Stimulated activated CD8-positive, alpha-beta memory T cell treated with anti-CD3 and anti-CD28 coated beads, Interleukin-12 subunit alpha, Interleukin-12 subunit beta, amount 100 ng/mL, for 1 hour (primary cell): Measurements from ENCODE around the gene TNS3.

Experiments used
- DNase-seq: peaks from one replicate; pipeline ENCODE4 v3.0.0-alpha.2; 2020; ENCODE audit warnings: low read depth

Gene TNS3

DNA sequence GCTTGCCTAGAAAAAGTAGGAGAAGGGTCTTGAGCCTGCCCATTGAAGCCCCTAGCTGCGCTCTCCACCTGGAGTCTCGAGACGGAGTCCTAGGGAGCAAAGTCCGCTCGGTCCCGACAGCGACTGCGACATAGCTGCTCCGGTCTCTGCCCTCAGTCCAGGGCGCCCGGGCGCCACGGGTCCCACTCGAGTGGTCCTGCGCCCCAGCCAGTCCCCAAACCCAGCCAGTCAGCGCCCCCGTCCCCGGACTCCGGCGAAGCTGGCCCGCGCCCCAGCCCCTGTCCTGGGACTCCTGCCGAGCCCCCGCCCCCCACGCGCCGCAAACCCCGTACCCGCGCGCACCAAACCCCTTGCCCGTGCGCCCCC, 490 bp downstream of the TNS3 start:
- DNase-seq: no peak

DNA sequence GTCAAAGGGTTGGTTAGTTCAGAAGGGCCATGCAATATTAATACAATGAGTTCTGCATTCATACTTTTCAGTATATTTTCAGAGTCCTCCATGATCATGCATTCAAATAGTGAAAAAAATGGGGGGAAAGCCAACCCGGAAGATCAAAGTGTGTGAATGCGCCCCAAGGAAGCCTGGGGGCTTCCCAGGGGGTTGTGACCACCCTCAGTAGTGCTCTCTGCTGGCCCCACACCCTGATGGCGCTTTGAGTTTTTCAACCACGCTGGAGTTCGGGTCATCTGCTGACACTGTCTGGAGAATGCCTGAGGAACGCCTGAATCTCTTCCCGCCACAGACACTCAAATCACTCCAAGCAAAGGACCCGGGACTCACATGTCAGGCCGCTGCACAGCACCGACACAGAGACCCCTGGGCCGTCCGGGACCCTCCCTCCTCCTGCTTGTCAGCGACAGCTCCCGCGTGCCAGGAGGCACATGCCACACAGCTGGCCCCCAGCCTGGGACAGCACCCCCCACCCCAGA, 1.0 kb downstream of the TNS3 start:
- DNase-seq: no peak

DNA sequence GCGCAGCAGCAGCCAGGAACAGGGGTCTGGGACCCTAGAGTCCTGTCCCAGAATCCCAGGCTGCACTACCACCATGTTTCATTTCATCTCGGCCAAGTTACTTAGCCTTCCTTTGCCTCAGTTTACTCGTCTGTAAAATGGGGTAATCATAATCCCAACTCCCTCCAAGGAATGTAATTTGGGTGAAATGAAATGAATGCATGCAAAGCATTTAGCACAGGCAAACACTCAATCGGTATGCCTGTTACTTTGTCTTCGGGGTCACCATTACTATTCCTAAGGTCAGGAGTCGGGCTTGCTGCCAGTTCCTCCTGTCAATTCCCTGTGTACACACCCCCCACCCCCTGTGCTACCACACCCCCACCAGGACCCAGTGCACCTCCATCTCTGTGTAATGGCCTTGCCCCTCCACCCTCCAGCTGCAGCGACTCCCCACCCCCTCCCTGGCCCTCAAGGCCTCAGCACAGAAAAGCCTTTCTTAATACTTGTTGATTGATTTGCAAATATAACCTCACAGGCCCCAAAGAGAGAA, 1.7 kb downstream of the TNS3 start:
- DNase-seq: no peak

DNA sequence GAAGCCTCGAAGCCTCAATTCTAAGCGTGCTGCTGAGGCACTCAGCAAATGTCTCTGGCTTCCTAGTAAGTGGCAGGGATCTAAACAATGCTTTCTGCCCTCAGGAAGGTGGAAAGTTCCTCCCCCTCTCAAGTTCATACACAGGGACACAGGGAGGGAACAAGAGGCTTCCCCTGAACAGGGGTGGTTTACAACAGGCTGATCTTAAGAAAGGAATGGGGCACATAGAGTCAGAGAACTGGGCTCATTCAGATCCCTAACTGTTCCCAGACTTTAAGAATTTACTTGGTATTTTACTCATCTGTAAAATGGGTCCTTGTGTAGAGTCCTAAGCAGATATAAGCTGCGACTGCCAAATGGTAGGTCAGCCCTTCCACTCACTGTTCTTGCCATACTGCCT, 2.5 kb downstream of the TNS3 start:
- DNase-seq: no peak

DNA sequence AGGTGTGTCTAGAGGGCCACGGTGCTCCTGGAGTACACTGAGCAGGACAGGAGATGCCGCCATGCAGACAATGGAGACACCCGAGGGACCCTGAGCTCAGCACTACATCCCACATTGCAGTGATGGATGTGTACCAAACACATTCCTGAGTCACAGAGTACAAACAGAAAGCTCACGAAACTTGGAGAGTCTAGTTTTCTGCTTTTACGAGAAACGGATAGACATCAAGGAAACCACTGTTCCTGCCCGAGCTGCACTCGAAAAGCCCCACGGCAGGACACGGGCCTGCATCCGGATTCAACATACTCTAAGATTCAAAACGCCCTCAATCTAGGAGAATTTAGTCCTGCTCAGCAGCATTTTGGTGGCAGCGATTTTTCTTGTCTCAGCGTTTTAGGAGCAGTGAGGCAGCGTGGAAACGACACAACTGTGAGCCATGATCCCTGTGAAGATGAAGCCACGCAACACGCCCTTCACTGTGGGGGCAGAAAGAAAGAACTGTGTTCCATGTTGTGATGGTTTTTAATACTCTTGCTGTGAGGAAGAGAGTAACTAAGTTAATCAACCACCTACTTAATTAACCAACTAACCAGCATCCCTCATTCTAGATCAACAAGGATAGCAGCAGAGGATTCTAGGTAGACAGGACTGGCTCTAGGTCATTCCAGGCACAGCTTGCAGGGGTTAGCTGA, 3.2 kb downstream of the TNS3 start:
- DNase-seq: no peak

DNA sequence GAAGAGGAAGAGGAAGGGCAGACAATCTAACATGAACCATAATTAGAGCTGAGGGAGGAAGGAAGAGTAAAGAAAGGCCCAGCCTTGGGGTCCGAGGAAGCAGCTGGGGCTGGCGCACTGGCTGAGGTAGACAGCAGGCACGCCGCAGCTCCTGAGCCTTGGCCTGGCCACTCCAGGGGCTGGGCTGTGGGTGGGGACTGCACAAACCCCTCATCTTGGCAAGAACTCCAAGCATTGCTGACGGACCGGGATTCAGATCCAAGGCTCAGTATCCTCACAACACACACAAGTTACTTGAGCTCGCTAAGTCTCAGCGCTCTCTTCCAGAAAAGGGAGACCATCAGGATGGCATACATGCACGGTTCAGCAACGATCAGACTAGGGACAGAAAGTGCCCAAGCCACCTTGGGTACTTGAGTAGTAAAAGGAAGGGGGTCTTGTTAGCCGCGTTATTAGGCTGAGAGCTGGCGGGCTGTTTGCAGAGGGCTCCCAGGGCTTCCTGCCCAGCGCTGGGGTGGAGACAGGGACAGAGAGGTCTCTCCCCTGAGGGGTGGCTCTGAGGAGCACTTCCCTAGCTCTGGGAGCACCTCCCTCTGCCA, 4.5 kb downstream of the TNS3 start:
- no peak for DNase-seq

DNA sequence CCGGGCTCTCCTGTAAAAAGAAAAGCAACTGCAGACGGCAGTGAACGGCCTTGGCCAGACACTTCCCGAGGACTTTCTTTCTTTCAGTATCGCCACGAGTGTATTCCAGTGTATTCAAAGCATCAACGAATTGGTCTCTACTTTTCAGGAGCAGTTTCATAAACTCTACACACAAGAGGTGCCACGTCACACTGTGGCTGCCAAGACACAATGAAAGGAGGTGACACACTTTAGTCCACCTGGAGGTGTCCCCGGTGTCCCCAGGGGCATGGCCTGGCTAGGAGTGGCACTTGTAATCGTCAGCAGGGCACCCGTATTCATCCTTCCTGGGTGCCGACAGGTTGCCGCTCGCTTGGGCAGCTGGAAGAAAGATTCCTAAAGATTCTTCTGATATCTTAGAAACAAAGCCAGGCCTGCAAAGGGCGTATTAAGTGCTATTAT, 5.0 kb downstream of the TNS3 start:
- DNase-seq: no peak

DNA sequence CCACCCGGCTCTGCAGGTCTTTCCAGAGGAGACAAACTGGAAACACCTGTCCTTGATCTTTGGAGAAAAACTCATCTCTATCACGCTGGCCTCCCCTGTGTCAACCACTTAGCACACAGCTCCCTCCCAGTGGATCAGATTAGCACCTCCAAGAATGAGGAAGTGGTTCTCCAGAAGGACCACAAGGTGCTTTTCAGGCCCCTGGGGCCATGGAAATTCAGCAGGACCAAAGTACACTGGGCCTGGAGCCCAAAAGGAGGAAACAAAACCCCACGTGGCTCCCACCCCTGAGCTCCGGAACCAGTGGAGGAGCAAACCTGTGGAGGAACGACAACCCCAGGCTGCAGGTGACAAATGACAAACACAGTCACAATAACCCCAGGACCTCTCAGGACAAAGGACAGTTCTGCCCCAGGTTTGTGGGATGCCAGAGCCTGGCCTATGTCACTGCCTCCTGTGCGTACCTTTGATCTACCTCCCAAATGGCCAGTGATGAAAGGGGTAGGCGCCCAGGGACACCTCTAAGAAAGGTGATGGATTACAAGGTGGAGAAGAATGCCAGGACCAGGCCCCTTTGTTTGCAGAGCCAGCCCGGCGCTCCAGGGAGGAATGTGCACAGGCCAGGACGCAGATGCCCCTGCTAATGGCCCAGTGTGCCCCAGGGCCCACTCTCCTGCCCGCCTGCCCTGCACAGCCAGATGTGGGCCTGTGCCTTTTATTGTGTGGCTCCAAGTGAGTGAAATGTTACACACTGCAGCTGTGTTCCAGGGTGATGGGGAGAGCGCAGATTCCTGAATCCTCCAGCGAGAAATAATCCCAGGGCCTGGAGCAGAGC, 5.7 kb downstream of the TNS3 start:
- no peak for DNase-seq

DNA sequence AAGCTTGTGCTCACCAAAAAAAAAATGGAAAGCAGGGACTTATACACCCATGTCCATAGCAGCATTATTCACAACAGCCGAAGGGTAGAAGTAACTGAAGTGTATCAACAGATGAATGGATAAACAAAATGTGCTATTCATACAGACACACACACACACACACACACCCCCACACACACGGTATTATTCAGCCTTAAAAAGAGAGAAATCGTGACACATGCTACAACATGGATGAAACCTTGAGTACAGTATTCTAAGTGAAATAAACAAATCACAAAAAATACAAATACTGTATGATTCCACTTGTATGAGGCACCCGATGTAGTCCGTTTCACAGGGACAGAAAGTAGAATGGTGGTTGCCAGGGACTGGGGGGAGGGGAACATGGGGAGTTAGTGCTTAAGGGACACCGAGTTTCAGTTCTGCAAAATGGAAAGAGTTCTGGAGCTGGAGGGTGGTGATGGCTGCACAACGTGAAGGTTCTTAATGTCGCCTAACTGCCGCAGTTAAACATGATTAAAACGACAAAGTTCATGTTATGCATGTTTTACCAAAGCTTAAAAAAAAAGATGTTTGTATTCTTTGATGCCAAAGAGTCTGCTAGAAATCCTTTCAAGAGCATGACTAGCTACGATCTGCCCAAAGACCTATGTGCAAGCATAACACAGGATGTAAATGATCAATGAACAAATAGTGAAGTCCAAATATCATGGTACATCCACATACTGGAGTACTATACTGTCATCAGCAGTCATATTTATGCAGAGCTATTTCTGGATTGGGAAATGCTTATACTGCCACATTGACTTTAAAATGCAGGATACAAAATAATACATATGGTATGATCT, 7.2 kb downstream of the TNS3 start:
- DNase-seq: no peak

DNA sequence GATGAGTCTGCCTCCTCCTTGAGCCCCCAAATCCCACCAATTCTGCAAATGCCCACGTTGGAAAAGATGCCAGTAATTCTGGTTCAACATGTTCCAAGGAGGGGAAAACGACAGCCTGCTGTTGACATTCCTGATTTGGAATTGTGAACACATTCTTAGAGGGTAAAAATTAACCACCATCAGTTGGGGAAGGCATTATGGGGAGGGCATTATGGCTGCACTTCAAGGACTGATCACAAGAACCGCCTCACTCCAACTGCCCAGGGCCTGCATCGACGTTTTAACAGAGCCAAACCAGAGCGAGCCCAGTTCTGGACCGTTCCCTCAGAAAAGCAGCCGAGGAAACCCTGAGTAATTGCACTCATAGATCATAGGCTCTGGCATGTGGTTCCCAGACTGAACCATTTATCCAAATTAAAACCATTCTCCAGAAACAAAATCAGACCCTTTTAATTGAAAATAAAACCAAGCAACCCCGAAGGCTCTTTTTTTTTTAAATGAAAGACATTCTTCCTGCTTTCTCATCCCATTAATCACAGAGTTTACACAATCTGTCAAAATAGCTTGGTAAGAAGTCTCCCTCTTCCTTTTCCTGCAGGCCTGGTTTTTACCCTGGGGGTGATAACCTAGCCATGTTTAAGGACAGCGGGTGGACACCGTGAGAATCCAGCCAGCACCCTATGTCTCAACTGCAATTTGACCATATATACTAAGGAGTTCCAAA, 8.0 kb downstream of the TNS3 start:
- DNase-seq: no peak

DNA sequence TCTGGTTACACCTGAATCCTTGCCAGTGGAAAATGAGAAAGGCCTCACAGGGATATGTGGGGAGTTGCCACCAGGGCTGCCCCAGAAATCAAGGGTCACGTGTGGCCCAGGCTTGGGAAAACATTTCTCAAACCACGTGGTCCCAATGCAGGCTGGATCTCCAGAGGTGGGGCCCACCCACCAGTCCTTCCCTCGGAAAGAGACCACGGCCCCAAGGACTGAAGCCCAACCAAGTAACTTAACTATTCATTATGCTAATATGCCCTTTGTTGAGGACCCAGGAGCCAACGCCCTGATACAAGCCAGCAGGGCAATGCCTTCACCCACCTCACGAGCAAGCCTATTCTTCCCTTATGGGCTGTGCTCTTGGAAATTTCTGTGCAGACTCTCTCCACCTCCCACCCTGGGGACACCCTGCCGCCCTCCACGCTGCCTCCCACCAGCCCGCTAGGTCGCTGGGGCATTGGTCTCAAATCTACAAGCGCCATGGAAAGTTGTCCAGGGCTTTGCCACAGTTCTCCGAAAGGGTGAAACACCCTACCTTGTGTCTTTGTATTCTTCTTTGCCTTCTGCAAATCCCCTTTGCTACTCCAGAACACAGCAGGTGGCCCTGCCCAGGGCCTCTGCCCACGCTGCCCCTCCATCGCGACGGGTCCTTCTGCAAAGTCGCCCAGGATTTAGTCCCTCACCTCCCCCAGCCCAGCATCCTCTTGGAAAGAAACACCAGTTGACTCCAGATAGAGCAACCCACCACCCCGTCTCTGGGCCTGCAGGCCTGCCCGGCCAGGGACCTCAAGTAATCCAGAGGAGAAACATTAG, 8.8 kb downstream of the TNS3 start:
- DNase-seq: no peak

DNA sequence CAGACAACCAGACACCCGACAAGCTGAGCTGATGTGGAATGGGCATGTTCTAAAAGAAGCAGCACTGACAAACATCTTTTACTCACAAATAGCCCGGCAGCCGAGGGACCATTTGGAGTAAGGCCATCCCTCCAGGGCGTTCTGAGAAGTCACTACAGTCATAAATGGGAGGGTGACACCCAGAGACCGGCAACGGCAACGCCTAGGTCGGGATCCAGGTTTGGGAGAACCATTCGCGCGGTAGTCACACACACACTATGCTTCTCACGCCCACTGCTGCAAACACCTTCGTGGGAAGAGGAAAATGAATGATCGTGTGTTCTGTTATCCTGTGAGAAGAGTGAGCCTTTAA, 9.8 kb downstream of the TNS3 start:
- no peak for DNase-seq

DNA sequence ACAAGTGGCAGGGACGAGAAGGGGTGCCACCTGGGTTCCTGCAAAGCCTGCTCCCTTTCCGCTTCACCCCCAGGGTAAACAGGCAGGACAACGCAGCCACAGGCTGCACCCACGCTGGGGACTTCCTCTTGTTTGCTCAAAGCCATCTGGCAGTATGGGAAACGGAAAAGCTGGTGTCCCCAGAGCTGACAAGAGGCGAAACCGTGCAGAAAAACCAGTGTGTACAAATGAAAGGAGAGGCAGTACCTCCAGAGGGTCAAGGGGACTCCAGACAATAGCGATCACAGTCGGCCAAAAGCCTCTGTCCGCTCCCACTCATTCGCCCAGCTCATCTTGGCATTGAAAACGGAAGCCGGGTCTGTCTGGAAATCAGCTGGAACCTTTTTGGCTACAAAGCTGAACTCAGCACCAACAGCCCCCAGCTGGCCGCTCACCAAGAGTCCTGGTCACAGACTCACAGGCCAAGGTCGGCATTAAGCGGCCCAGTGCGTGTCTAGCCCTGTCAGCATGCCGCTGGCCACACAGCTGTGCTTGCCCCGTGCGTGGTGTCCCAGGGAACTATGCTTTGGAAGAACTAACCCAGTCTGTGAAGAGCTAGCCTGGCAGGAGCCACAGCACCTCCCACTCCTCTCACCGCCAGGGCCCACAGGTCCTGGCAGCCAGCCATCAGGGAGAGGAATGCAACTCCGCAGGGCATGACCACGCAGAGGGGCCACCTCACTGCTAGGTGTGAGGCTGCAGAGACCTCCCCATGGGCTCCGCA, 10.4 kb downstream of the TNS3 start:
- no peak for DNase-seq

DNA sequence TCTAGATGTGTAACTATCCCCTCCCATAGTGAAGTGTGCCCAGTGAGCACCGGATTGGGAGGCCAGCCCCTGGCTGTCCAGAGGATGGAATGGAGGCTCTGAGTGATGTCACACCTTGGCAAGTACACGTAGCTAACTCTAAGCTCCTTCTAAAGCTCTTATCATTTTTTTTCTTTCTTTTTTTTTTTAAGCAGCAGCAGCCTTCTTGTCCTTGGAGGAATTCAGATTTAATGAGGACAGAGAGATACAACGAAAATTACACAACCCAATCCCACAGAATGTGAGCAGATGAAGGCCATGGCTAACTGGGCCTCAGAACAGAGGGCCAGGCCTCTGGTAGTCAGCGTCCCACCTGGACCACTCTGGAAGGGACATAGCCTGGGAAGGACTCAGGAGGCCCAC, 11.3 kb downstream of the TNS3 start:
- no peak for DNase-seq

DNA sequence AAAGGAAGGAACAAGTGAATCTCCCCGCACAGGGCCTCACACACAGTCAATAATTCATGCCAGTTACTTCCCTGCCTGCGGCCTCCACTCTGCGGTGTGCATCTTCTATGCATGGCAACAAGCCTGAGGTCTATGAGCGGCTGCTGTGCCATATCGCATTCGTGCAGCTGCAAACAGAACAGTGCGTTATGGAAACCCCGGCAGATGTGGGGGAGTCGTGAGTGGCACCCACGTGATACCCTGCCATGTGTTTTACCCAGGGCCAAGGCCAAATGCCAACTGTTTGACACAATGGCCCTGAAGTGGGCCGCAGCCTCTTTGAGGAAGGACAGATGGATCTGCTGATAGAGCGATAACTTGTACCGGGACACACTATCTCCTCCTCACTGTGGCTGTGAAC, 13.4 kb downstream of the TNS3 start:
- no peak for DNase-seq

DNA sequence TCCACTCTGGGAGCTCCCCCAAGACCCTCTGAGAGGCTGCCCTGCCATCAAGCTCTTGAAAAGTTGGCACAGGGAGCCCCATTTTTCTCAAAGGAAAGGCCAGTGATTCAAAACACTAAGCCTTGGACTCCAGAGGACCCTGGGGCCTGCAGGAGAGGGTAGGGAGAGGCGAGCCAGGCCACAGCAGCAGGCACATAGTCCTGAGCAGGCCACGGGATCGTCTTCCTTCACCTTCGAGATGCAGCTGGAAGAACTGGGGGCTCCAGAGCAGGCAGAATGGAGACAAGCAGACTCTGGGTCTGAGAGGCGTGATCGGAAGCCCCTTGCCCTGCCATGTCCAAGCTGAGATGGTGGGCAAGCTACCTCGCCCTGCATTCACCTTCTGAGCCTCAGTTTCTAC, 13.9 kb downstream of the TNS3 start:
- DNase-seq: no peak

DNA sequence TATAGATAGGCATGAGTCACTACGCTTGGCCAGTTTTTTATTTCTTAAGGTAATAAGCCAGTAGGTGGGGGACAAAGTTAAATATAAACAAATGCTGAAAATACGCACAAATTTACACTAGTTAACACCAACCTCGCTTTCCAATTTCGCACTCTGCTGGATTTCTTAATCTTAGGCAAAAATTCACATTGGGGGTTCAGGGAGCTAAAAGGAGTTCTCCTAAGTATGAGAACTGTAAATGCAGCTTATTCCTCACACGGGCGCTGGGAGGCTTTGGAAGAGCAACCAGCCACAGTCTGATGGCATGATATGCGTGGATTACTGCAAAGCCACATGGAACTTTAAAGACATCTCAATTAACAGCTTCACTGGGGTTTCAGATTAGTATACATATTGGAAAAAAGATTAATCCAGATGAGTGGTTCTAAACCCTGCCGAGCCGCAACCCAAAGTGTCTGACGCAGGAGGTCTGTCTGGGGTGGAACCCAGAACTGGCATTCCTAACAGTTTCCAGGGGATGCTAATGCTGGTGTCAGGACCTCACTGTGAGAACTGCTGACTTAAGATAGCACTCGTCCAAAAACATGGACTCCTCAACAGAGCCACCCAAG, 16.2 kb downstream of the TNS3 start:
- no peak for DNase-seq

DNA sequence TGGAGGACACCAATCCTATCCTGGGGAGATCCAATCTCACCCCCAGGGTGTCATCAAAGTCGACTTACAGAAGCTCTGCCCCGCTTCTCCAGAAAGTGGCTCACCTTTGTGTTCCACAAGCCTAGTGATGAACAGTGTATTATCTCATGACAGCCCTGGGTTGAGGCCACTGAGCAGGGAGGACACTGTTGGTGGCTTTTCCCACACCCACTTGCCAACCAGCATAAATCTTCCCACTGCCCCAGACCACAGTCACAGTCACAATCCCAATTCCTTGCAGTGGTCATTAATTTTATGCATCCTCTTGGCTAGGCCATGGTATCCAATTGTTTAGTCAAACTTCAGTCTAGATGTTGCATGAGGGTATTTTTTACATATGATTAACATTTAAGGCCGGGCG, 18.4 kb downstream of the TNS3 start:
- DNase-seq: no peak

DNA sequence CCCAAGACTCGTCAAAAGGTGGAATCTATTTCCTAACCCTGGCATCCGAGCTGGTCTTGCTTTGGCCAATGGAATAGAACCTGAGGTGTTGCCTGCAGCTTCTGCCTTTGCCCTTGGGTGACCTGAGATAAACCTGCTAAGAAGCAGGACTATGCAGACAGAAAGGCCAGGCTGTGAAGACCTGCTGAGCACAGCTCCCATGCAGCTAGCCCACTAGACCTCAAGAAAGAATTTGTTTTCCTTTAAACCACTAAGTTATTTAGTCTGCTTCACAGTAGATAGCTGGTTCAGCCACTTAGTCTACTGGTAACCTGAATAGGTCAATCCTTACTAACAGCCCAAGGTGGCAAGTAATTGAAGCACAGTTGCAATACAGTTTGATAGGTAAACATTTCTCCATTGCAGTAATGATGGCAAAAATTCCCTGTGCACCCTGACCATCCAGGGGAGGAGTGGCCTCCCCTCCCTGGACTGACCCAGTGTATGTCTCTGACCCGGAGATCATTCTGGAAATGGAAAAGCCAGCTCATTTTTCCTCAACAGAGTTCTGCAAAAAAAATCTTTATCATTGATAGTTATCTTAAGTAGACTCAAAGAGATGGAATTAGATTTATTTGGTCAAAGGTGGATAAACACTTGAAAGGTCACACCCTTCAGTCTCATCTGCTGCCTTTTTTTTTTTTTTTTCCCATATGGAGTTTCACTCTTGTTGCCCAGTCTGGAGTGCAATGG, 20.0 kb downstream of the TNS3 start:
- no peak for DNase-seq
